ENCODE data around the gene FAXDC2.

Gene FAXDC2

DNA sequence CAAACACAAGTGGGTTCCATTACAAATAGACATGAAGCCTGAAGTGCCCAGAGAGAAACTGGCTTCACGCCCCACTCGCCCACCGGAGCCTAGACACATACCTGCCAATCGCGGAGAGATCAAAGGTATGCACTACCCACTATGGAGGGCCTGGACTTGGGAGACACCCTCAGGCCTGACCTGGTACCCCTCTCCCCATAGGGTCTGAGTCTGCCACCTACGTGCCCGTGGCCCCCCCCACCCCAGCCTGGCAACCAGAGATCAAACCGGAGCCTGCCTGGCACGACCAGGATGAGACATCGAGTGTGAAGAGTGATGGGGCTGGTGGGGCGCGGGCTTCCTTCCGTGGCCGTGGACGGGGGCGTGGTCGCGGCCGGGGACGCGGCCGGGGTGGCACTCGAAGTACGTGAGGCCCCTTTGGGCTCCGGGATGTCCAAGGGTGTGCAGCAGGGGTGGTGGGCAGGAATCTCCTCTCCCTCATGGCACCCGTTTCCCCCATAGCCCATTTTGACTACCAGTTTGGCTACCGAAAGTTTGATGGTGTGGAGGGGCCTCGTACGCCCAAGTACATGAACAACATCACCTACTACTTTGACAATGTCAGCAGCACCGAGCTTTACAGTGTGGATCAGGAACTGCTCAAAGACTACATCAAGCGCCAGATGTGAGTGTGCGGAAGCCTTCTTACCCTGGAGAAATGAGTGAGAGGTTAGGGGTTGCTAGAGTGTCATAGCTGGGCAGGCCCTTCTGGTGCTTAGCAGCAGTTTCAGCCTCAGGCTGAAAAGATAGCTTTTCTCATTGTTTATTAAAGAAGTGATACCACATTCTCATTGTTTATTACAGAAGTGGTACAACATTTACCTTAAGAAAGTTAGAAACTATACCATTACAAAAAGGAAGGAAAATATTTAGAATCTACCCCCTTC lies 56.5 kb downstream of the FAXDC2 start:
- DNase-seq, result no peak

DNA sequence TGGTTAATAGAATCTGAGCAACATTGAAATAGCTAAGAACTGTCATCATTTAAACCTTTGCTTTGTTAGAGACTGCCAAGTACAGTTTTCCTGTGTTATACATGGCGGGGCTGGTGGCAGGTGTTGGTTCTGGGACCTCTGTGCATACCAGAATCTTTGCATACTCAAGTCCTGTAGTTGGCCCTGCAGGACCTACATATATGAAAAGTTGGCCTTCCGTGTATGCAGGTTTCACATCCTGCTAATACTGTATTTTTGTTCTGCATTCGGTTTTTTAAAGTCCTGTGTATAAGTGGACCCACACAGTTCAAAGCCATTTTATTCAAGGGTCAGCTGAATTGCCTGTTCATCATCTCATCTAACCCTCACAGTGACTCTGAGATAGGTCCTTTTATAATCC lies 58.9 kb downstream of the FAXDC2 start:
- no peak for DNase-seq

DNA sequence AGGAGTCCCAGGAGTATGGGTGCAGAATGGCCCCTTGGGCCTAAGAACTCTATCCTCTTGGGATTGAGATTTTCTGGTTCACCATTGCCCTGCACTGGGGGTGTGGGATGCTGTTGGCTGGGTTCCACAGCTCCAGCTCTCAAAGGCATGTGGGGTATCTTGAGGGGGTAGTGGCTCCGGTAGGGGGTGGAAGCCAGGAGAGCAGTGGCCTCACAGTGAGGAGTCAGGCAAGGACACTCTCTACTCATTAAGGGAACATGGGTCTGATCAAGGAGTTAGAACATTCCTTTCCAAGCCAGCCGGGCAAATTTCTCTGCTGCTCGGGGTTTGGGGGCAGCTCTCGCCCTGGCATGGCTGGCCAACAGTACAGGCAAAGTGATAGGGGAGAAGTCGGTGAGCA lies 62.2 kb downstream of the FAXDC2 start:
- DNase-seq, result no peak

DNA sequence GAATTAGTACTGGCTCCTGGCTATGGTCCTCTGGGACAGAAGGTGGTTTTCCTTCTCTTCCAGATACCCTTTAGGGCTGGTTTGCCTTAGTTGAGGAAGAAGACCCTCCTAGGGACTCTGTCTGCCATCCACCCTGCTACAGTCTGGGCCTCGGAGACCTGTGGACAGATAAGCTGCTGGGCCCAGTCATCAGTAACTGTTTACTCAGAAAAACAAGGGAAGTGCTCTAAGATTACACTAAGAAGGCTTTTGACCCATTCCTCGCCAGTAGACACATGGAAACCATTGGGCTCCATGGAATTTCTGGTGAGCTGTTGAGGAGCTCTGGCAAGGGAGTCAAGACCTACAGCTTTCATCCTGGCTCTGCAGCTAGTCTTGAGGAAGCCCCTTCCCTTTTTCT lies 64.0 kb downstream of the FAXDC2 start:
- no peak for DNase-seq

DNA sequence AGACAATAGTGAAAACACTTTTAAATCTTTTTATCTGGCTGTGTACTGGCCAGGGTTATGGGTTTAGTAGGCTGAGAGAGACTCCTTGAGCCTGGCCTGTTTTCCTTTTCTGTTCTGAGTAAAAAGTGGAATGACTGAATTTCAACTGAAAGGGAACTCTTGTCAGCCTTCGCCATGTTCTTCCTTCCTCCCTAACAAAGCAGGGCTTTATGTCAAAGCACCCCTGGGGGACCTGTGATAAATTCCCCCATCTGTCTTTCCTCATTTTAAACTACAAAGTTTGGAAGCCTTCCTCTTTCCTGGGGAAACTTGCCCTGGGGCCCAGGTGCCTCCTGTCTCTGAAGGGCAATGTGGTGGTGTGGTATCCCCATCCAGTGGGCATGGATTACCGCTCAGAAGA lies 65.5 kb downstream of the FAXDC2 start:
- no peak for DNase-seq

DNA sequence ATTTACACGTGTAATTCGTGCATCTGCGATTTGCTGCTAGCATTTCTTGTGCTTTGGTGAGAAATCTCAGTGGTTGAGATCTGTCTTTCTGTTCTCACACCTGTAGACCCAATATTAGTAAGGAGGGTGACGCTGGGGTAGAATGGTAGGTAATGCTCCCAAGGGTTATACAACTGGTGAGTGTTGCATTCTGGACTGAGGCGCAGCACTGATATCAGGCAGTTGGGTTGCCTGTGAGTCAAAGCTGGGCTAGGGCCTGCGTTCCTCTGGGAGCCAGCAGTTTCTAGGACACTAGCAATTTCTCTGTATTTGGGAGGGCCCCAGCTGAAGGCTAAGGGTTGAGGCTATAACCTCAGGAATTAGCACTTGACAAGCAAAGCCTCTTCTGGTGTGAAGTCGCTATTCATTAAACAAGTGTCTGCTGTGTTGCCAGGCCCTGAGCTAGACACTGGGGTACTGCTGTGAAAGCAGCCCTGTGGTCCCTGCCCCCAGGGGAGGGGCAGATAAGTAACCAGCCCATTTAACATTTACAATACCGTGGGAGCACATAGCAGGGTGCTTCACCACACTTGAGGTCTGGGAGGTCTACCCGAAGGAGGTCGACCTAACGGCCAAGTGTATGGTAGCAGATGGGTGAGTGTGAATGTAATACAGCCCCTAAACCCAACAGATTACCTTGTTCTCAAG lies 66.5 kb downstream of the FAXDC2 start:
- no peak for DNase-seq

DNA sequence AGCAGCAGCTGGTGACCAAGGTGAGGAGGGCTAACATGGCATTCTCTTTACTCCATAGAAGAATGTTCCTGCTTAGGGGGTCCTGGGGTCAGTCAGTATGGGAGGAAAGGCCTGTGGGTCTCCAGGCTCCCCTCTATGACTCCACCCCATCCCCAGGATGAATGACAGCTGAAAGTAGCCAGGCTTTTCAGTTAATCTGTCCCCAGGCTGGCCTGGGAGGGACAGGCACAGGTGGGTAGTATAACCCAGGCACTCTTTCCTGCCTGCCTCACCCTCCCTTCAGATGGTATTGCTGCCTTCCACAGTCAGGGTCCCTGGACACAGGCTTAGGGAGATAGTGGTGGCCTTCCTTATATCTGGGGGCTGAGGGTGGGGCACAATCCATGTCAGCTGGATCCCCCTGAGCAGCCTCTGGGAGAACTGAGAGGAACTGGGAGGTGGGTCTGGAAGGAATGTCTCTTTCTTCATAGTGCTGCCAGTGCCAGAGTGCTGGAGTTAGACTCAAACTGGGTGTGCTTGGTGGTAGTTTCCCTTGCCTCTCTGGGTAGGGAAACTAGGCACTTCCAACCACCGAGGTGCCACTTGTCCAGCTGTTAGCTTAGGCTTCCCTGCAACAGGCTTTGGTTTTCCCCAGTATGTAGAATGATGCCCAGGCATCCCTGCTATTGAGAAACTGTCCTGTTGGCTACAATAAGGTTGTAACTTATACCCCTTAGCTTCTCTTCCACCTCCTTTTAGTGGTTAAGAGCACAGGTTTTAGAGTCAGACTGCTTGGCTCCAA lies 67.4 kb downstream of the FAXDC2 start:
- no peak for DNase-seq

DNA sequence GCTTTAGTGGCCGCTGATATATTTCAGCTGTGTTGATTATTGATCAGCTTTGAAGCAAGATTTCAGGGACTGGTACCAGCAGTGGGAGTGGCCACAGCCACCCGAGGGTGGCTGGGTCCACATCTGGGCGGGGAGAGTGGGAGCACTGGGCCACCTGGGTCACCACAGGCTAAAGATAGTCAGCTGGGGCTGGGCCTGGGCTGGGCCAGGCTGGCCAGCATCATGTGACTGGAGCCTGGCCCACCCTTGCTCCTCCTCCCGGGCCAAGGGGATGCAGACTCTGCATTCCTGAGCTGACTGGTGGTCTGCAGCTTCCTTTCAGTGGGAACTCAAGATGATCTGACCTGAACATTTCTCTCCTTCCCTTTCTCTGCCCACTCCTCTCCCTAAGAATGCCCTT lies 68.1 kb downstream of the FAXDC2 start:
- no peak for DNase-seq

DNA sequence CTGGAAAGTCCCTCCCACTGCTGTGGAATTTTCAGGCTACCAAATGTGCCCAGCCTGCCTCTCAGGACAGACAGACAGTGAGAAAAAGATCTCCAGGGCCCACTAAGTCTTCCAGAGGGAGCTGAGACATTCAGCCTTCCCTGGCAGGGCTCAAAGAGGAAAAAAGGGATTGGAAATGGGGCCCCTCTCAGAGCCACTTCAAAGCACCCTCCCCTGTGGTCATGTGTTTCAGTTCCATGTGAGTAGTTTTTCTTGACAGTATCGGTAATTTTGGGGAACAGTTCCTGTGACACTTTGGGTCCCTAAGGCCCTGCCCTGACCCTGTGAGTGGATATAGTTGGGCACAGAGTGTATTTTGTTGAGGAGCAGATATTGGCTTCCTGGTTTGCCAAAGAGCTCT lies 70.3 kb downstream of the FAXDC2 start:
- DNase-seq, result no peak

DNA sequence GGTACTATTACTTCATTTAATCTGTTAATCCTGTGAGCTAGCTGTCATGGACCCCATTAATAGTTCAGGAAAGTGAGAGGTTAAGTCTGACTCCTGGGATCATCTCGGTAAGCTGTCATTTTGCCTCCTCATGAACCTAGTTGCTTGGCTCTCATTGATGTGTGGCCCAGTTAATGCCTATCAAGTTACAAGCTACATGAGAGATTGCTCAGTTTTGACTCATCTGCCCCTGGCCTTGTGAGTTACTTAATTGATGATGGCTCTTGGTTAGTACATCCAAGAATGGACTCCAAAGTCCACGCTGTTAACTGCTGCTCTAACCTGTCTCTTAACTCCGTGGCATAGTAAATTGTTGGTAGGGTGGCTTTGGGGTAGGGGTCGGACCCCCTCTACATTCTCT lies 71.3 kb downstream of the FAXDC2 start:
- peak; percentile 82 for DNase-seq

DNA sequence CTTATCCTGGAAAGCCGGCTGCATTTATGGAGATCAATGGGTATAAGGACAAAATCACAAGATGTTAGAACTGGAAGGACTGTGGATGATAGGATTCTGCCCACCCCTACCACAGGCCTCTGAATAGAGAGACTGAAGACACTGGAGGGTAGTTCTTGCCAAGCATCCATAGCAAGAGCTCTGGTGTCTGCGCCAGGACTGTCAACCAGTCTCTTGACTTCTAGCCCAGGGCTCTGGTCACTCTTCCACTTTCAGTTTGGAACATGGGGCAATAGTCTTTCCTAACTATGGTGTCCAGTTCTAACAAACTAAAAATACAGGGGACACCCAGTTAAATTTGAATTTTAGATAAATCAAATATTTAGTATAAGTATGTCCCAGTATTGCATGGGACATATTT lies 71.9 kb downstream of the FAXDC2 start:
- DNase-seq, result no peak

DNA sequence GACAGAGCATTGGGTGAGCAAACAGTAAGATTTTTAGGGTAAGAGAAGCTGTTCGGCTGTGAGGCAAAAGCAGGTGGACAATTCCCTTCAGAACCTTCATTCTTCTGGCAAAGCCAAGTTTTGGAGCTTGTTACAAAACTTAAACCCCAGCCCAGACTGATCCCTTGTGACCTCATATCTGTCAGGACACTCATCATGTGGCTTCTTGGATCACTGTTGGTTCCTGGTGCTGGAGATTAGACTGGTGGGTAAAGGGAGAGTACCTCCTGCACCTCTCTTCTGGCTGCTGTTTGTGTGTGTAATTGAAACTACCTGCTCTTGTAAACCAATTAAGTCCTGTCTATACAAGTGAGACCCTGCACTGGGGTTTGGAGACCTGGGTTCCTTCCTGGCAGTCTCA lies 74.2 kb downstream of the FAXDC2 start:
- no peak for DNase-seq

DNA sequence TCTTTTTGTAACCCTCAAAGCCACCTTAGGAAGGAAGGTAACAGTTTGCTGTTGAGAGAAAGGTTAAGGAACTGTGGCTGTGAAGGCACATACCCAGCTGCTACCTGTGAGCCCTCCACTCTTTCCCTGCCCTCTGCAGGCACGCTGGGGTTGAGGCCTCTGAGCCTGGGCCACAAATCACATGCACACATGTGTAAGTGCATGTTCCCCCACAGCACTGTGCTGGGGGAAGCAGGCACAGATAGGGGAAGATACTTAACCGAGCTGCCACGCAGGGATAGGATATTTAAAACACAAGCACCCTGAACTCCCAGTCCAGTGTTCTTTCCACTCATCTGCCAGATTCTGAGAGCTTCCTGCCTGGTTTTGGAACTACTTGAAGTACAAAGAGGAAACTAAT lies 77.1 kb downstream of the FAXDC2 start:
- no peak for DNase-seq

DNA sequence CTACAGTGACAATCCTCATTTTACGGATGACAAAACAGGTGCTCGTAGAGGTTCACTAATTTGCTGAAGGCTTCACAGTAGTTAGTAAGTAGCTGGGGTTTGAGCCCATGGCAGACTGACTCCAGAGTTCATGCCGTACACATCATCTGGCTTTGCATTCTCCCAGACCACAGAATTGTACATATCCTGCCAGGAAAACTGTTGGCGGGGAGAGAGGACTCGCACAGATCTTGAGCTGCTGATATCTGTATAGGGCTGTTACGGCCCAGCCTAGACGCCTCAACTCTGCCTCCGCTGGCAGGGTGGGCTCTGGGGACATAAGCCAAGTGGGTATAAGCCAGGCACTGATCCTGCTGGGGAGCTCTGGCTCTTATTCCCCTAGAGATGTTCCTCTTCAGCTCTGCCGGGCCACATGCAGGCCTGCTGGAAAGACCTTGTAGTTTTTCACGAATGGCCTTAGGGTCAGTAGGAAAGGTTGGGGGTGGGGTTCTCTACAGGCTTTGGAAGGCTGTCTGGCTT lies 79.0 kb downstream of the FAXDC2 start:
- DNase-seq, result peak; percentile 93

DNA sequence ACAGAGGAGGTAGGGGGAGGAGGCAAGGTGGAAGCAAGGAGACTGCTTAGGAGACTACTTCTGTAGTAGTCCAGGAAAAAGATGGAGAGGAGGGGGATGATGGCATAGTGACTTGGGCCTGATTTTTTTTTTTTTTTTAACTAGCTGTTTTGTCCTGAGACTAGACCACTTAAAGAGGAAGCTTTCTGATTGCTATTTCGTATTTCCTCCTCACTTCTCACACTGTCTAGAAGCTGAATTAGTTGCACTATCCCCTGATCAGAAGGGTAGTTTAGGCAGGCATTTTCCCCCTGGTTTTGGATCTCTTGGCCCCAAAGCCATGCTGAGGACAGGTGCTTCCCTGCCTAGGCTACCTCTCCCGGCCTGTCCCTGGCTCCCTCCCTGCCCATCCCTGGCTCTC lies 80.3 kb downstream of the FAXDC2 start:
- DNase-seq, result no peak
